Left lung (tissue), 10 donors: Measurements from ENCODE around the gene WASL. TPM values are rescaled to one million over a fixed set of nuclear protein-coding genes. Genes with fewer than 3 reads are reported as not detected.
A peak's percentile ranks its signal among the peaks of the same experiment; 100 is the strongest.

Experiments
- ATAC-seq: fragments of 200-7000 bp; cut with Tn5 transposase; one replicate; pipeline ENCODE4 v1.9.1; 2020; ENCODE audit warnings: moderate library complexity
- DNase-seq, 4 donors: peaks; one replicate each; pipeline ENCODE4 v3.0.0-alpha.2; 2013 to 2020
- H3K27ac ChIP-seq, 2 donors: fragments of 200-600 bp; sonication (generic) in 1 of 2; one replicate each; pipeline versions ENCODE4 v1.5.0 to v1.8.0; 2020 to 2021
- H3K27me3 ChIP-seq, 2 donors: fragments of 200-600 bp; sonication (generic) in 1 of 2; one replicate each; pipeline versions ENCODE4 v1.5.0 to v1.8.0; 2020 to 2021
- H3K36me3 ChIP-seq, 2 donors: fragments of 200-600 bp; sonication (generic) in 1 of 2; one replicate each; pipeline versions ENCODE4 v1.5.0 to v1.8.0; 2020 to 2021
- H3K4me1 ChIP-seq, 2 donors: fragments of 200-600 bp; one replicate each; pipeline ENCODE4 v1.8.0; 2021
- H3K4me3 ChIP-seq, 2 donors: fragments of 200-600 bp; sonication (generic) in 1 of 2; one replicate each; pipeline versions ENCODE4 v1.5.0 to v1.8.0; 2020 to 2021; ENCODE audit warnings: mild to moderate bottlenecking in 1 of 2
- H3K9me3 ChIP-seq, 2 donors: fragments of 200-600 bp; sonication (generic) in 1 of 2; one replicate each; pipeline versions ENCODE4 v1.5.0 to v1.8.0; 2020 to 2021
- CTCF ChIP-seq, 2 donors: fragments of 200-600 bp; sonication (generic) in 1 of 2; IDR thresholded peaks; one replicate each; pipeline versions ENCODE4 v1.5.0 to v1.8.0; 2021; ENCODE audit warnings: antibody characterized with exemption in 2 of 2
- intact Hi-C, 2 donors: fragments of 100-400 bp; cut with DNase I; formaldehyde crosslinking; loops; one replicate each; pipeline versions ENCODE4 v1.11.2 to v1.14.2; 2022
- polyA plus RNA-seq, 6 donors: library from polyadenylated mRNA; unstranded; fragments of 120-200 nt; gene quantifications; one replicate each; pipeline ENCODE4 v1.2.1, GENCODE V29; 2013; ENCODE audit not compliant: insufficient read length in 6 of 6
- total RNA-seq, 2 donors: library from RNA; stranded (reverse); fragmentation: NEBNext Ultra II Directional; extraction: Animal tissue kit (Norgen Biotek cat#: 25700); gene quantifications; one replicate each; pipeline ENCODE4 v1.2.1, GENCODE V29; 2021
- donor health status: DM: no; HTN: yes; CAD: no.
- donor health status: DM: no; HTN: no; CAD: no.

The WASL gene
- total and polyA plus RNA-seq, 8 donors: 30.4 to 54.5 (median 53.4) TPM

- ATAC-seq (no peak), DNase-seq (no peak)
- Histone ChIP-seq H3K4me3 (no peak overlapping the region), H3K27ac (no peak overlapping the region), H3K9me3 (no peaks in the 10 kb centered on the region), H3K4me1 (no peaks in the 10 kb centered on the region), H3K36me3 (no peaks in the 10 kb centered on the region), H3K27me3 (no peaks in the 10 kb centered on the region)
- intact Hi-C loops: no loop called here
- TF ChIP-seq CTCF (IDR thresholded peaks at IDR 0.05): no peak
These were observed 8.3 kb upstream of the WASL start for GRCh38 chr7:123757095-123757494.

GRCh38 chr7:123755338-123755737 lies 6.5 kb upstream of the WASL start:
- intact Hi-C loops: no loop called here
- H3K36me3 ChIP-seq: no peaks in the 10 kb centered on the region
- no peak for ATAC-seq
- H3K27ac ChIP-seq: no peak overlapping the region
- H3K4me1 ChIP-seq: peaks cover 0 to 6% of the 10 kb centered on the region in 2 donors
- H3K27me3 ChIP-seq: no peaks in the 10 kb centered on the region
- no peak for TF ChIP-seq CTCF (IDR thresholded peaks at IDR 0.05)
- no peak overlapping the region for H3K4me3 ChIP-seq
- no peaks in the 10 kb centered on the region for H3K9me3 ChIP-seq
- DNase-seq: no peak

GRCh38 chr7:123754271-123754871 lies 5.6 kb upstream of the WASL start:
- Histone ChIP-seq H3K27me3 (no peaks in the 10 kb centered on the region), H3K27ac (no peak overlapping the region), H3K4me1 (peaks cover 6 to 14% of the 10 kb centered on the region in 2 donors), H3K9me3 (no peaks in the 10 kb centered on the region), H3K36me3 (no peaks in the 10 kb centered on the region), H3K4me3 (no peak overlapping the region)
- ATAC-seq (no peak), DNase-seq (no peak)
- intact Hi-C loops: no loop called here
- TF ChIP-seq CTCF (IDR thresholded peaks at IDR 0.05): no peak

GRCh38 chr7:123752534-123752933 lies 3.7 kb upstream of the WASL start:
- Histone ChIP-seq H3K4me1 (peaks cover 6 to 19% of the 10 kb centered on the region in 2 donors), H3K4me3 (no peak overlapping the region), H3K9me3 (no peaks in the 10 kb centered on the region), H3K27me3 (no peaks in the 10 kb centered on the region), H3K27ac (no peak overlapping the region), H3K36me3 (no peaks in the 10 kb centered on the region)
- intact Hi-C loops: no loop called here
- DNase-seq (no peak), ATAC-seq (no peak)
- TF ChIP-seq CTCF (IDR thresholded peaks at IDR 0.05): no peak

- Histone ChIP-seq H3K4me3 (no peak overlapping the region), H3K27me3 (no peaks in the 10 kb centered on the region), H3K4me1 (peaks cover 13 to 26% of the 10 kb centered on the region in 2 donors), H3K36me3 (no peaks in the 10 kb centered on the region), H3K27ac (no peak overlapping the region), H3K9me3 (no peaks in the 10 kb centered on the region)
- no peak for TF ChIP-seq CTCF (IDR thresholded peaks at IDR 0.05)
- ATAC-seq (no peak), DNase-seq (peak in 1 of 4 donors; percentile 27)
- intact Hi-C loops: no loop called here
These were observed 3.0 kb upstream of the WASL start for GRCh38 chr7:123751821-123752220.
